Activated naive CD8-positive, alpha-beta T cell (primary cell): ENCODE data around the gene PHF19.

Experiments
- H3K27ac Mint-ChIP-seq: one replicate; pipeline ENCODE4 v1.8.0; 2021; ENCODE audit warnings: mixed read lengths
- H3K27me3 Mint-ChIP-seq: one replicate; pipeline ENCODE4 v1.8.0; 2021; ENCODE audit warnings: mixed read lengths
- H3K36me3 Mint-ChIP-seq: one replicate; pipeline ENCODE4 v1.8.0; 2021; ENCODE audit warnings: mixed read lengths
- H3K4me1 Mint-ChIP-seq: one replicate; pipeline ENCODE4 v1.8.0; 2021; ENCODE audit warnings: low read depth, mixed read lengths
- H3K4me3 Mint-ChIP-seq: one replicate; pipeline ENCODE4 v1.8.0; 2021; ENCODE audit warnings: mild to moderate bottlenecking, mixed read lengths
- H3K9me3 Mint-ChIP-seq: one replicate; pipeline ENCODE4 v1.8.0; 2021; ENCODE audit warnings: low read depth, mixed read lengths

Gene PHF19

GRCh38 chr9:120916991-120917880 lies 40.2 kb upstream of the PHF19 start:
- Mint-ChIP-seq H3K27ac (peak overlapping the region; percentile 79), H3K36me3 (peaks cover 49% of the 10 kb centered on the region), H3K9me3 (no peaks in the 10 kb centered on the region), H3K4me3 (peak overlapping the region; percentile 83), H3K4me1 (peaks cover 88% of the 10 kb centered on the region), H3K27me3 (no peaks in the 10 kb centered on the region)

DNA sequence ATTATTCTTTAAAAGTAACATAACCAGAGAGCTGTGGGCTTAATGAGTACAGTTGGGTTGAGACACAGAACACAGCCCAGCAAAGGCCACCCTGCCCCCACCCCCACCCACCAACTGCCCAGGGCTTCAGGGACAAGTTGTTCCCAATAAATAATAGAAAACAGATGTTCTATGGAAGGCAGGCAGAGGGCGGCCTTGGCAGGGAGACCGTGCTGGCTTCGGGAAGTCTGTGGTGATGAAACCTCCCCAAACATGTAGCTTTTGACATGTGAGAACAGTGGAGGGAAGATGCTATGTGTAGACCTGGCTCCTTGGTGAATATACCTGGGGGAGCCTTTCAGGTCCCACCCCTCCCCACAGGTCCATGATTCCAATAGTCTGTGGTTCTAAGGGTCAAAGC lies 39.6 kb upstream of the PHF19 start:
- H3K9me3 Mint-ChIP-seq, result no peaks in the 10 kb centered on the region
- H3K4me3 Mint-ChIP-seq, result peak overlapping the region; percentile 83
- H3K27me3 Mint-ChIP-seq, result no peaks in the 10 kb centered on the region
- peaks cover 44% of the 10 kb centered on the region for H3K36me3 Mint-ChIP-seq
- peak overlapping the region; percentile 79 for H3K27ac Mint-ChIP-seq
- H3K4me1 Mint-ChIP-seq, result peaks cover 88% of the 10 kb centered on the region

GRCh38 chr9:120915854-120916470 lies 39.0 kb upstream of the PHF19 start:
- Mint-ChIP-seq H3K27ac (peak overlapping the region; percentile 78), H3K4me3 (peak overlapping the region; percentile 83), H3K27me3 (no peaks in the 10 kb centered on the region), H3K36me3 (peaks cover 41% of the 10 kb centered on the region), H3K9me3 (no peaks in the 10 kb centered on the region), H3K4me1 (peaks cover 88% of the 10 kb centered on the region)

DNA sequence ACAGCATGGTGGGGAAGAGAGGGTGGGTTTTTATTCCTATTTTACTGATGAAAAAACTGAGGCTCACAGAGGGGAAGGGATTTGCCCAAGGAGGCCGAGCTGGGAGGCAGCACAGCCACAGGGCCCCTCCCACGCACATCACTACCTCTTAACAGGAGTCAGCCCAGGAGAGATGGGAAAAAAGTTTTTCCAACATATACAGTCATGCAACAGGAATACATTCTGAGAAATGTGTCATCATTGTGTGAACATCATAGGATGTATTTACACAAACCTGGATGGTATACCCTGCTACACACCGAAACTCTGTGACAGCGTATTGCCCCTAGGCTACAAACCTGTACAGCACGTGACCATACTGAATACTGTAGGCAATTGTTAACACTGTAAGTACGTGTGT lies 38.0 kb upstream of the PHF19 start:
- H3K27ac Mint-ChIP-seq, result peak overlapping the region; percentile 81
- H3K36me3 Mint-ChIP-seq, result peaks cover 44% of the 10 kb centered on the region
- H3K27me3 Mint-ChIP-seq, result no peaks in the 10 kb centered on the region
- peak overlapping the region; percentile 52 for H3K4me3 Mint-ChIP-seq
- H3K9me3 Mint-ChIP-seq, result no peaks in the 10 kb centered on the region
- H3K4me1 Mint-ChIP-seq, result peaks cover 89% of the 10 kb centered on the region

DNA sequence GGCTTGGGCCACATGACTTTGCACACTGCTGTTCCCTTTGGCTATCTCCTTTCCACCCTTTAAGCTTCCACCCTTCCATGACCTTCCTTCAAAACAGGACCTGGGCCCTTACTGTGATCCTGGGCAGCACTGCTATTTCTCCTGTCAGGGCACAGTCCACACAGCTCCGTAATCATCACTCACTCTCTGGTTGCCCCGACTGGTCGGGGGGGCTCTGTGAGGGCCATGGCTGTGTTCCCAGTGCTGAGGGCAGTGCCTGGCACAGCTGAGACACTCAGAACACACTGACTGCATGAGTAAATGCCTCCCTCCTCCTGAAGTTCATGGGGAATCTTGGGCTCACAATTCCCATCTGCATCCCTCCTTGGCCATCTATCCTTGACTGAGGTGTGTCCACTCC lies 37.4 kb upstream of the PHF19 start:
- Mint-ChIP-seq H3K4me1 (peaks cover 90% of the 10 kb centered on the region), H3K4me3 (peak overlapping the region; percentile 52), H3K36me3 (peaks cover 40% of the 10 kb centered on the region), H3K9me3 (no peaks in the 10 kb centered on the region), H3K27me3 (no peaks in the 10 kb centered on the region), H3K27ac (peak overlapping the region; percentile 81)

GRCh38 chr9:120913647-120914264 lies 36.8 kb upstream of the PHF19 start:
- Mint-ChIP-seq H3K4me3 (peak overlapping the region; percentile 70), H3K4me1 (peaks cover 93% of the 10 kb centered on the region), H3K27ac (peak overlapping the region; percentile 82), H3K36me3 (peaks cover 41% of the 10 kb centered on the region), H3K27me3 (no peaks in the 10 kb centered on the region), H3K9me3 (no peaks in the 10 kb centered on the region)

DNA sequence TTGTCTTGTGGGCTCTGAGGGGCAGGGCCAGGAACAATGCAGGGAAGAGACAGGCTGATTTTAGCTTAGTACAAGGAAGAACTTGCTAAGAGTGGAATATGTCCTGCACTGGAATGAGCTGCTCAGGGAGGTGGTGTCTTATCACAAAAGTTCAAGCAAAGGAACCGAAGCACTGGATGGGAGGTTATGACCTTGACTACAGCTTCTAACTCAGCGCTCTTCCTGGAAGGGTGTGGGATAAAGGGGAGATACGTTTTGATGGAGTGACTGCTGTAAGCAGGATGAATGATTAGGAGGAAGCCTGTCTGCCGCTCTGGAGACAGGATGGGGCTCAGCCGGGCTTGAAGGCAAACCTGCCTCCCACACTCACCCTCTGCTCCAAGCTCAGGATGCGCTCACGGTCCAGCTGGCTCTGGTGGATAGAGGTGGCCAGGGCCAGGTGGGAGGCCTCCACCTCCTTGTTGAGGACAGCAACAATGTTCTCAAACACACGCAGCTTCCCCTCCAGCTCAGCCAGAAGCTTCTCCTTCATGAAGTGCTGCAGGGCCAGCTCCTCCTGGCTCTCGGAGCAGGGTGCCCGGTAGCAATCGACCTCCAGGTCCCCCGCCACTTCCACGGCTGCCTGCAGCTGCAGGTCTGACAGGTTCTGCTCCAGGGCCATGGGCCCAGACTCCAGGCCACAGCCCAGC lies 36.1 kb upstream of the PHF19 start:
- peak overlapping the region; percentile 90 for H3K27ac Mint-ChIP-seq
- no peaks in the 10 kb centered on the region for H3K9me3 Mint-ChIP-seq
- H3K36me3 Mint-ChIP-seq, result peaks cover 41% of the 10 kb centered on the region
- H3K4me1 Mint-ChIP-seq, result peaks cover 91% of the 10 kb centered on the region
- no peaks in the 10 kb centered on the region for H3K27me3 Mint-ChIP-seq
- peak overlapping the region; percentile 74 for H3K4me3 Mint-ChIP-seq

GRCh38 chr9:120911295-120911837 lies 34.4 kb upstream of the PHF19 start:
- H3K27me3 Mint-ChIP-seq, result no peaks in the 10 kb centered on the region
- H3K4me3 Mint-ChIP-seq, result peak overlapping the region; percentile 74
- no peaks in the 10 kb centered on the region for H3K9me3 Mint-ChIP-seq
- H3K36me3 Mint-ChIP-seq, result peaks cover 32% of the 10 kb centered on the region
- H3K27ac Mint-ChIP-seq, result peak overlapping the region; percentile 90
- H3K4me1 Mint-ChIP-seq, result peaks cover 91% of the 10 kb centered on the region

GRCh38 chr9:120910643-120911042 lies 33.7 kb upstream of the PHF19 start:
- Mint-ChIP-seq H3K27me3 (no peaks in the 10 kb centered on the region), H3K27ac (peak overlapping the region; percentile 90), H3K4me1 (peaks cover 92% of the 10 kb centered on the region), H3K9me3 (no peaks in the 10 kb centered on the region), H3K36me3 (peaks cover 30% of the 10 kb centered on the region), H3K4me3 (peak overlapping the region; percentile 74)

DNA sequence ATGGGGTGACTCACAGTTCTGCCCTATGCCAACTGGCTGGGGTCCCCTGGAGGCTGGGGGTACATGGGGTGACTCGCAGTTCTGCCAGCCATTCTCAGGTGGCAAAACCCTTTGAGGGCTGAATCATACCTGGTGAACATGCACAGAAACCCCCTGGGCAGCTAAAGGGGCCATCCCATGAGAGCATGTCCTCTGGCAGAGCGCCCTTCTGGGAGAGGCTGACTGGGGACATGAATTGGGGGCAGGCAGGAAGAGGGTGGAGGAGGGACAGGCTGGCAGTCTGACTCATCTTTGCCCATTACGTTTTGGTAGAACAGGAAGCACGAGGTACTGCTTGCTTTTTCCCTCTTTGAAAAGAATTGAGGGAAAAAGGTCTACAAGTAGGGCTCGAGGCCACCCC lies 32.9 kb upstream of the PHF19 start:
- peak overlapping the region; percentile 90 for H3K27ac Mint-ChIP-seq
- H3K4me1 Mint-ChIP-seq, result peaks cover 93% of the 10 kb centered on the region
- no peaks in the 10 kb centered on the region for H3K9me3 Mint-ChIP-seq
- H3K36me3 Mint-ChIP-seq, result peaks cover 33% of the 10 kb centered on the region
- no peaks in the 10 kb centered on the region for H3K27me3 Mint-ChIP-seq
- peak overlapping the region; percentile 74 for H3K4me3 Mint-ChIP-seq

- peak overlapping the region; percentile 67 for H3K4me3 Mint-ChIP-seq
- peaks cover 90% of the 10 kb centered on the region for H3K4me1 Mint-ChIP-seq
- H3K9me3 Mint-ChIP-seq, result no peaks in the 10 kb centered on the region
- H3K36me3 Mint-ChIP-seq, result peaks cover 28% of the 10 kb centered on the region
- H3K27ac Mint-ChIP-seq, result peak overlapping the region; percentile 97
- H3K27me3 Mint-ChIP-seq, result no peaks in the 10 kb centered on the region
Observed at GRCh38 chr9:120905315-120906164, 28.6 kb upstream of the PHF19 start.

DNA sequence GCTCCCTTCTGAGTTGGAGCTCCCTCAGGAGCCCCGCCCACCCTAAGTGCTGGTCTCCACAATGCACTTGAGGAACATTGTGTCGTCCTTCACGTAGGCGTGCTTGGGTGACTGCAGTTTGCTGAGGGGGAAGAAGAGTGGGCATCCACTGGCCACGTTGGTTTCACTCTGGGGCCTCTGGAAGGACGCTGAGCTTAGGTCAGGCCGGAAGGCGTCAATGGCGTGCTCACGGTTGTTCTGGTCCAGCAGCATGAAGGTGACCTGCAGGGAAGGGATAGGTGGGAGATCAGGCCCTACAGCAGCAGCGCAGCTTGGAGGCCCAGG lies 28.0 kb upstream of the PHF19 start:
- Mint-ChIP-seq H3K4me1 (peaks cover 90% of the 10 kb centered on the region), H3K36me3 (peaks cover 22% of the 10 kb centered on the region), H3K27me3 (no peaks in the 10 kb centered on the region), H3K27ac (peak overlapping the region; percentile 97), H3K4me3 (peak overlapping the region; percentile 67), H3K9me3 (no peaks in the 10 kb centered on the region)

DNA sequence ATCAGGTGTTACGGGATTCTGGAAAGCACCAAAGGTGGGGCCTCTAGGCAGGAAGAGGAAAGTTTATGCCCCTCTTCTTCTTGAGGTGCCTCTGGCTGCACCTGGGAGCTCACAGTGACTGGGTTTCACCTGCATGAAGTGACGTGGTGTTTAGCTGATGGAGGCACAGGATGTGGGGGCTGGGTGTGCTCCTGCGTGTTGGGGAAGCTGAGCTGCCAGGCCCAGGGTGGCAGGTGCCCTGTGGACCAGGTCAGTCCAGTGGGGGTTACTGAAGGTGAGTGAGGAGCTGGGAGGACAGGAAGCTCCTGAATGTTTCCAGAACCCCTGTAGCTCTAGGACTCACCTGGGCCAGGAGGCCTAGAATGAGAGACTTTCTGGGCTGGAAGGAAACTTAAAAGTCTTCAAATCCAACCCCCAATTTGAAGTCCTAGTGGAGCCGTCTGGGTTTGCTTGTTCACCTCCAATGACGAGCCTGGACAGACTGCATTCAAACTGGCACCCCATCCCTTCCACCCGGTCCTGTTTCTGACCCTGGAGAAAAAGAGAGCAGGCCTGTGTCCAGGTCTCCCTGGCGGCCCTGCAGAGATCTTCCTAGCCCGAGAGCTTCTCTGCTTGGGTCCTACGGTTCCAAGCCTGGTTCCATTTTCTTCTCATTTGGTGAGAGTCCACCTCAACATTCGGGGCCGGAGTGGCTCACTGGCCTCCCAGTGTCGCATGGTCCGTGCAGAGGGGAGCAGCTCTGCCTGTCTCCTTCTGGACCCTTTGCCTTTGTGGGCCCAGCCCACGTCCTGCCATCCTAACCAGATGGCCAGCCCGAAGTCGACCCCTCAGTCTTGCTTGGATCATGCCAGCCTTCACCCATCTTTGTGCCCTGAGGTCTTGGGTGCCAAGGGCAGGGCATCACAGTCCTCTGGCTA lies 27.3 kb upstream of the PHF19 start:
- H3K9me3 Mint-ChIP-seq, result no peaks in the 10 kb centered on the region
- H3K4me1 Mint-ChIP-seq, result peaks cover 89% of the 10 kb centered on the region
- H3K27ac Mint-ChIP-seq, result peak overlapping the region; percentile 97
- peak overlapping the region; percentile 67 for H3K4me3 Mint-ChIP-seq
- peaks cover 21% of the 10 kb centered on the region for H3K36me3 Mint-ChIP-seq
- H3K27me3 Mint-ChIP-seq, result no peaks in the 10 kb centered on the region
